ENCODE data around the gene CHST8. TPM values are rescaled to one million over a fixed set of nuclear protein-coding genes. Genes with fewer than 3 reads are reported as not detected.

The CHST8 gene
- total RNA-seq, 1 experiment from 2014 or later: not detected

DNA sequence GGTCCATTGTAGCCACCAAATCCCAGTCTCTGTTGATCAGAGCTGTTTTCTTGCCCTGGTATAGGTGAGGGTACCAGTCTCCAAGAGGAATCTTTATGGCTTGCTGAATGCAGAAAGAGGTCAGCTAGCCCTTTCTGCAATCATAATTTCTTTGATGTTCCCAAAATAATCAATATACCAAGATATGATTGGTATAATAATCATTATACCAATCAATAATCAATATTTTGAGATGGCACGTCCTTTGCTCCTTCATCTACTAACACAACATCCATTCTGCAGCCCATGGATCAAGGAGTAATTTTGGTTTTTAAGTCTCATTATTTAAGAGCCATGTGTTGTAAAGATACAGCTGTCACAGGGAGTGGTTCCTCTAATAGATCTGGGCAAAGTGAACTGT, 31.5 kb upstream of the CHST8 start:
- H3K27me3 Mint-ChIP-seq (ENCODE audit: insufficient read depth, unreplicated experiment): no peaks in the 10 kb centered on the region
- TF ChIP-seq CTCF (IDR thresholded peaks at IDR 0.05; ENCODE audit: unreplicated experiment): no peak
- BruUV-seq (replicated peaks): no TSS peak
- no peaks in the 10 kb centered on the region for H3K4me1 Mint-ChIP-seq (ENCODE audit: insufficient read depth, unreplicated experiment)
- H3K36me3 Mint-ChIP-seq (ENCODE audit: insufficient read depth, unreplicated experiment): no peaks in the 10 kb centered on the region
- POLR2A ChIA-PET: no interaction called here
- H3K27ac Mint-ChIP-seq (ENCODE audit: low read depth, unreplicated experiment): no peak overlapping the region
- H3K9me3 Mint-ChIP-seq (ENCODE audit: unreplicated experiment): peaks cover 47% of the 10 kb centered on the region
- H3K4me3 Mint-ChIP-seq (ENCODE audit: unreplicated experiment): no peak overlapping the region
- CTCF ChIA-PET: no interaction called here
- DNase-seq (ENCODE audit: unreplicated experiment): no peak
- intact Hi-C loops (cut with micrococcal nuclease): no loop called here

- H3K27ac Mint-ChIP-seq (ENCODE audit: low read depth, unreplicated experiment): no peak overlapping the region
- H3K27me3 Mint-ChIP-seq (ENCODE audit: insufficient read depth, unreplicated experiment): no peaks in the 10 kb centered on the region
- intact Hi-C loops (cut with micrococcal nuclease): no loop called here
- no peaks in the 10 kb centered on the region for H3K4me1 Mint-ChIP-seq (ENCODE audit: insufficient read depth, unreplicated experiment)
- no peak for TF ChIP-seq CTCF (IDR thresholded peaks at IDR 0.05; ENCODE audit: unreplicated experiment)
- H3K4me3 Mint-ChIP-seq (ENCODE audit: unreplicated experiment): no peak overlapping the region
- H3K36me3 Mint-ChIP-seq (ENCODE audit: insufficient read depth, unreplicated experiment): no peaks in the 10 kb centered on the region
- H3K9me3 Mint-ChIP-seq (ENCODE audit: unreplicated experiment): peaks cover 45% of the 10 kb centered on the region
- POLR2A ChIA-PET: no interaction called here
- no peak for DNase-seq (ENCODE audit: unreplicated experiment)
- CTCF ChIA-PET: no interaction called here
- no TSS peak for BruUV-seq (replicated peaks)
Observed at GRCh38 chr19:33595783-33596182, 26.0 kb upstream of the CHST8 start.

- H3K27ac Mint-ChIP-seq (ENCODE audit: low read depth, unreplicated experiment): no peak overlapping the region
Observed at GRCh38 chr19:33601583-33601982, 20.2 kb upstream of the CHST8 start.

GRCh38 chr19:33602576-33603204, 19.1 kb upstream of the CHST8 start:
- H3K27me3 Mint-ChIP-seq (ENCODE audit: insufficient read depth, unreplicated experiment): no peaks in the 10 kb centered on the region

More at GRCh38 chr19:33601583-33601982, 20.2 kb upstream of the CHST8 start:
- no peaks in the 10 kb centered on the region for H3K27me3 Mint-ChIP-seq (ENCODE audit: insufficient read depth, unreplicated experiment)
- no peak for DNase-seq (ENCODE audit: unreplicated experiment)
- CTCF ChIA-PET: no interaction called here
- peaks cover 39% of the 10 kb centered on the region for H3K9me3 Mint-ChIP-seq (ENCODE audit: unreplicated experiment)
- no TSS peak for BruUV-seq (replicated peaks)
- H3K4me3 Mint-ChIP-seq (ENCODE audit: unreplicated experiment): no peak overlapping the region
- POLR2A ChIA-PET: interaction anchor here (0.6 kb wide), 1 partner anchor 54 kb away, joined by 3 read pairs; no protein-coding TSS in a partner anchor
- no peak for TF ChIP-seq CTCF (IDR thresholded peaks at IDR 0.05; ENCODE audit: unreplicated experiment)
- intact Hi-C loops (cut with micrococcal nuclease): no loop called here
- peaks cover 7% of the 10 kb centered on the region for H3K36me3 Mint-ChIP-seq (ENCODE audit: insufficient read depth, unreplicated experiment)
- H3K4me1 Mint-ChIP-seq (ENCODE audit: insufficient read depth, unreplicated experiment): no peaks in the 10 kb centered on the region

More at GRCh38 chr19:33602576-33603204, 19.1 kb upstream of the CHST8 start:
- intact Hi-C loops (cut with micrococcal nuclease): no loop called here
- POLR2A ChIA-PET: no interaction called here
- no peaks in the 10 kb centered on the region for H3K4me1 Mint-ChIP-seq (ENCODE audit: insufficient read depth, unreplicated experiment)
- CTCF ChIA-PET: no interaction called here
- DNase-seq (ENCODE audit: unreplicated experiment): no peak
- peaks cover 35% of the 10 kb centered on the region for H3K9me3 Mint-ChIP-seq (ENCODE audit: unreplicated experiment)
- no peak for TF ChIP-seq CTCF (IDR thresholded peaks at IDR 0.05; ENCODE audit: unreplicated experiment)
- no peak overlapping the region for H3K4me3 Mint-ChIP-seq (ENCODE audit: unreplicated experiment)
- BruUV-seq (replicated peaks): no TSS peak
- no peak overlapping the region for H3K27ac Mint-ChIP-seq (ENCODE audit: low read depth, unreplicated experiment)
- peaks cover 7% of the 10 kb centered on the region for H3K36me3 Mint-ChIP-seq (ENCODE audit: insufficient read depth, unreplicated experiment)
